PFSK-1 (cell line): Measurements from ENCODE around the gene MAPK7.

Experiments used
- POLR2AphosphoS5 ChIP-seq: IDR thresholded peaks from 2 replicates; pipeline ENCODE4 v1.6.1; 2012; ENCODE audit warnings: low read depth, mild to moderate bottlenecking, control low read depth, low read length, moderate library complexity
- REST ChIP-seq, 2 experiments: IDR thresholded peaks; 2 replicates each; pipeline versions ENCODE4 v1.6.1 to v1.8.0; 2011 to 2012; ENCODE audit warnings: low read depth in 2 of 2, low read length in 2 of 2, control low read depth in 1 of 2, inconsistent platforms in 1 of 2, mild to moderate bottlenecking in 1 of 2, moderate library complexity in 1 of 2; ENCODE audit not compliant: insufficient read depth in 1 of 2
- SIN3A ChIP-seq: IDR thresholded peaks from 2 replicates; pipeline ENCODE4 v1.6.1; 2012; ENCODE audit warnings: mild to moderate bottlenecking, low read length, moderate library complexity, borderline replicate concordance; ENCODE audit not compliant: insufficient read depth
- TAF1 ChIP-seq: IDR thresholded peaks from 2 replicates; pipeline ENCODE4 v1.6.1; 2012; ENCODE audit warnings: low read length, control low read depth, borderline replicate concordance; ENCODE audit not compliant: insufficient read depth

DNA sequence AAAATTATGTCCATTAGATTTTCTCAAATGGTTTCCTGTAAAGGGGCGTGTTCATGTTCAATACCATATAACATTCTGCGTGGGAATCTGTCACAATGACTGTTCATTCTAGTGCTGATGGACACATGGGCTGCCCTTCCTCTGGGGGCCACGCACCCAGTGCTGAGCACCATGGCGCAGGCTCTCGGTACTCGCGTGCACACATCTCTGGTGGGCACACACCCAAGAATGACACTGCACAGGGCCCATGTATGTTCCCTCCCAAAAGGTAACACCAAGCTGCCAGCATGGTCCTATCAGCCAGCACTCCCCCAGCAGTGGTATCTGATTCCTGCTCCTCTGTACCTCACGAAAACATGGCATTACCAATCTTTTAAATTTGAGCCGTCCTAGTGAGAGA is 29.5 kb upstream of the MAPK7 start:
- TF ChIP-seq POLR2AphosphoS5, result no peak
- TF ChIP-seq TAF1, result no peak
- TF ChIP-seq SIN3A, result no peak
- TF ChIP-seq REST (IDR thresholded peaks at IDR 0.05; ENCODE audit: insufficient read depth in 1 of 2, low read depth in 2 of 2, low read length in 2 of 2), result no peak
